ENCODE measurements around the gene TDO2.
"Not testable (repeated sequence)": the region's sequence is repeated elsewhere in the genome, so short reads cannot be mapped to it uniquely, and the experiment has no call there.

Gene TDO2

DNA sequence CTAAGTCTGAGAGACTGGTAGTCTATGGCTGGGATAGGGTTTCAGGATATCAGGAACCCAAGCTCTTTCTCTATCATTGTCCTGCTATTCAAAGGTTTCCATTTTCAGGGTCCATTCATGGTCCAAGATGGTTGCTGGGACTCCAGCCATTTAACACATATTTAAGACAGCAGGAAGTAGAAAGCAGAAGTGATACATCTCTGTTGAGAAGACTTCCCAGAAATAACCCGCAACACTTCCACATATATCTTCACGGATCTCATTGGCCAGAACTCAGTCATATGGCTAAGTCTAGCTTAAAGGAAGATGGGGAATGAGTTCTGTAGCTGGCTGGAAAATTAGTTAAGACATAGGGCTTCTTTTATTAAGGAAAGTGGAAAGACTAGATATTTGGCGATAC lies 26.3 kb downstream of the TDO2 start:
- TF ChIP-seq, protein P1, sequence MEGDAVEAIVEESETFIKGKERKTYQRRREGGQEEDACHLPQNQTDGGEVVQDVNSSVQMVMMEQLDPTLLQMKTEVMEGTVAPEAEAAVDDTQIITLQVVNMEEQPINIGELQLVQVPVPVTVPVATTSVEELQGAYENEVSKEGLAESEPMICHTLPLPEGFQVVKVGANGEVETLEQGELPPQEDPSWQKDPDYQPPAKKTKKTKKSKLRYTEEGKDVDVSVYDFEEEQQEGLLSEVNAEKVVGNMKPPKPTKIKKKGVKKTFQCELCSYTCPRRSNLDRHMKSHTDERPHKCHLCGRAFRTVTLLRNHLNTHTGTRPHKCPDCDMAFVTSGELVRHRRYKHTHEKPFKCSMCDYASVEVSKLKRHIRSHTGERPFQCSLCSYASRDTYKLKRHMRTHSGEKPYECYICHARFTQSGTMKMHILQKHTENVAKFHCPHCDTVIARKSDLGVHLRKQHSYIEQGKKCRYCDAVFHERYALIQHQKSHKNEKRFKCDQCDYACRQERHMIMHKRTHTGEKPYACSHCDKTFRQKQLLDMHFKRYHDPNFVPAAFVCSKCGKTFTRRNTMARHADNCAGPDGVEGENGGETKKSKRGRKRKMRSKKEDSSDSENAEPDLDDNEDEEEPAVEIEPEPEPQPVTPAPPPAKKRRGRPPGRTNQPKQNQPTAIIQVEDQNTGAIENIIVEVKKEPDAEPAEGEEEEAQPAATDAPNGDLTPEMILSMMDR (conservative IDR thresholded peaks at IDR 0.05), result no peak
- no peak overlapping the region for H3K27ac ChIP-seq

DNA sequence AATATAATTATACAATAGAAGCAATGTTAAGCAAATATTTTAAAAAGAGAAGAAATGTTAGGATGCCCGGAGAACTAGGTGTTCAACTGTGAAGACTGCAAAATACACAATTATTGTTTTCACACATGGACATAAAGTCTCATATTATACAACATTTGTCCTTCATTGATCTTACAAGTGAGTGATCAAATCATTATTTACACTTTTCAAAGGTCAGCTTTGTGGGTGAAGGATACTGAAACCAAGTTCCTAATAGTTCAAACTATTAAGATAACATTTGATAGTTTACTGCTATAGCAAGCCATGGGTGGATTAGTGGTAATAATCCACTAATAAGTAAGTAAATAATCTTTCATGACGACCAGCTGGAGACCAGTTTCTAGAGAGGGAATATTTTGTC lies 26.8 kb downstream of the TDO2 start:
- TF ChIP-seq ZFX (IDR thresholded peaks at IDR 0.05), result no peak
- TF ChIP-seq, protein P1 (conservative IDR thresholded peaks at IDR 0.05), result no peak
- no peak overlapping the region for H3K27ac ChIP-seq

DNA sequence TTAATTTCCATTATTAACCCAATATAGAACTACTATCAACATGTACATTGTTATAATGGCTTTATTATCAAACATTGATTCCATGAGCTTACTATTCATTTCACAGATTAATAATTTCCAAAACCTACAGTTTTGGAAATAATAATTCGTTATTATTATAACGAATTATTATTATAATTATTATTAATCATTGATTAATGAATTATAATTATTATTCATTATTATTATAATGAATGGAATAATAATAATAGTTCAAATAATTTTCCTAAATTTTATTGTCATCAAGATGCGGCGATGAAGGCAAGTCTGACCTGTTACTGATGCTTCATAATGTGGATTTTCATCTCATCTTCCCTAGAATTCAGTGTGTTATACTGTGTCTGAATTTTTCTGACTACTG lies 28.1 kb downstream of the TDO2 start:
- H3K27ac ChIP-seq, result no peak overlapping the region
- no peak for TF ChIP-seq ZFX (IDR thresholded peaks at IDR 0.05)
- TF ChIP-seq, protein P1 (conservative IDR thresholded peaks at IDR 0.05), result no peak

DNA sequence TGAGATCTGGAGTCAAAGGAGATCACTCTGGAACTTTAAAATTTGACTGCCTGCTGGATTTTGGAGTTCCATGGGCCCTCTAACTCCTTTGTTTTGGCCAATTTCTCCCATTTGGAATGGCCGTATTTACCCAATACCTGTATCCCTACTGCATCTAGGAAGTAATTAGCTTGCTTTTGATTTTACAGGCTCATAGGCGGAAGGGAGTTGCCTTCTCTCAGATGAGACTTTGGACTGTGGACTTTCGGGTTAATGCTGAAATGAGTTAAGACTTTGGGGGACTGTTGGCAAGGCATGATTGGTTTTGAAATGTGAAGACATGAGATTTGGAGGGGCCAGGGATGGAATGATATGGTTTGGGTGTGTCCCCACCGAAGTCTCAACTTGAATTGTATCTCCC lies 31.1 kb downstream of the TDO2 start:
- not testable (repeated sequence) for H3K27ac ChIP-seq

DNA sequence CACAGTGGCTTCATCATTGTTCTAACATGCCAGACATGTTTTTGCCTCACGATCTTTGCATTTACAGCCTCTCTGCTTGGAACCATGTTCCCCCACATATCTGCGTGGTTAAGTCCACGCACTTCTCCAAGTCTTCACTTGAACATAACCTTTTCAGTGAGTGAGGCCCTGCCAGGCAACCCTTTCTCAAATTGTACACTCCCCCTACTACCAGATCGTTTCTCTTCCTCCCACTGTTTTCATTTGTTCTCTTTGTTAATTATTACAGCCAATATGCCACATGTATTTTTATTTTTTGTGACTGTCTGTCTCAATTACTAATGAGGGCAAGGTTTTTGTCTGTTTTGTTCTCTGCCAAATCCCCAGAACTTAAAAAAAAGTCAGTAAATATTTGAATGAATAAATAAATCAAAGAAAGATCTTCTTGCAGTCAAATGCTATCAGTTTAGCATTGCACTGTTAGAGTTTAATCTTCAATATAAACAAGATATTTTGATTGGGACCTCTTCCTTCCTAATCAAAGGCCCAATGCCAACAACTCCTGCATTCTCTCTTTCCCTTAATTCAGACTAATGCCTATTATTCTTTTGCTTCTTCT lies 32.0 kb downstream of the TDO2 start:
- no peak for TF ChIP-seq ZFX (IDR thresholded peaks at IDR 0.05)
- TF ChIP-seq, protein P1 (conservative IDR thresholded peaks at IDR 0.05), result no peak
- H3K27ac ChIP-seq, result no peak overlapping the region

DNA sequence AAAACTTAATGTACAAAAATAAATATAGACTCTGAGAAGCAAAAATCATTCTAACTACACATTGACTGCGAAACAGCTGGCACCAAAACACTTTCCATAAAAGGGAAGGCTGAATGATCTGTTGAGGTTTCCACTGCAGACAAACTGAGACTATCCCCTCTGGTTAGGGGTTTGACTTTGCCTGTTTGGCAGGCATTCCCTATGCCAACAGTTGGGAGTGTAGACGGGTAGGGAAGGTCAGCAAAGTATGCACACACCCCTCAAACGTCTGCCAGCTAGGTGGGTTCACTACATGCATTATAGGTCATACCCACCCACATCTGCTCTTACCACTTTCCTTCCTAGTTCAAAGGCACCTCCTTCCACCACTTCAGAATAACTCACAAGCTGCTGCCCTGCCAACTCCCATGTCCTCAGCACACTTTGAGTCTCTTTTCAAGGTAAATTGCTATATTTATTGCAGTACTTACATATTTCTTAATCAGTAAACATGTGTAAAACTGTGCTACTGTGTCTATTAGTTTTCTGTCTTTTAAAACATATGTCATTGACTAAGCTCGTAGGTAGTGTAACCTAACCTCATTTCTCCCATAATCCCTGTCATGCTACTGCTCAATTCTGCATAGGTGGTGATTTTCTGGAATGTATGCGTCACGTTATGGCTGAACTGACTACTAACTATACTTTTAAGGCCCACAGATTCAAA lies 37.7 kb downstream of the TDO2 start:
- no peak overlapping the region for H3K27ac ChIP-seq
- TF ChIP-seq, protein P1 (conservative IDR thresholded peaks at IDR 0.05), result no peak
- no peak for TF ChIP-seq ZFX (IDR thresholded peaks at IDR 0.05)

DNA sequence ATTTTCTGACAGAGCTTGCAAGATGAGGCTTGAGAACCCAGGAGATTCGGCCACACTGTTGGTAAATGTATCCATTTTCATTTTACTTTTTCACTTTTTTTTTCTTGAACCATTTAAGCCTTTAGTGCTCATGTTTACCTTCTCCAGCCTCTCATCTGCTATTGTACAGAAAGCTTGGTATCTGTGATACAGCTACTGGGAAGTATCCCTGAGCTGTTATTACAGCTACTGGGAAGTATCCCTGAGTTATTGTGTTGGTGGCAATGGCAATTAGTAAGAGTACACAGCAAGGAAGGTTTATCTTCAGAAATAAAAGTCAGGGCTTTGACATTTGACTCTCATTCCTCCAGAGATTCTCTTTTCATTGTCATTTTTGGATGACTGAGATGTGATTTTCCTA lies 38.3 kb downstream of the TDO2 start:
- no peak overlapping the region for H3K27ac ChIP-seq
- TF ChIP-seq, protein P1 (conservative IDR thresholded peaks at IDR 0.05), result no peak
- TF ChIP-seq ZFX (IDR thresholded peaks at IDR 0.05), result no peak
